ENCODE measurements around the gene CACYBP. TPM values are rescaled to one million over a fixed set of nuclear protein-coding genes. Genes with fewer than 3 reads are reported as not detected.

CACYBP gene
- total RNA-seq, 2 experiments from 2014 or later, result 140 to 146 TPM

- CTCF ChIA-PET, result interaction anchor here (1.0 to 4.5 kb wide), 6 partner anchors 13 to 1286 kb away, joined by 3 to 30 read pairs (median 3); partner anchors contain the start of genes KLHL20 and MRPS14
- peak overlapping the region; percentile 74 for H3K4me3 ChIP-seq (ENCODE audit: low read length)
- DNase-seq, result peak in 3 of 14 experiments; percentile 31 to 40 (median 38)
- H3K27ac Mint-ChIP-seq, result no peak overlapping the region
- H3K36me3 ChIP-seq (ENCODE audit: insufficient read depth, low read length), result peaks cover 13% of the 10 kb centered on the region
- no peaks in the 10 kb centered on the region for H3K9me3 Mint-ChIP-seq
- peaks cover 23% of the 10 kb centered on the region for H3K4me1 ChIP-seq (ENCODE audit: insufficient read depth, low read length)
- H3K36me3 Mint-ChIP-seq (ENCODE audit: low read depth), result peaks cover 27% of the 10 kb centered on the region
- H3K27me3 ChIP-seq (ENCODE audit: control insufficient read depth in 1 of 2, insufficient read depth in 2 of 2, low read length in 2 of 2), result no peaks in the 10 kb centered on the region
- peak overlapping the region; percentile 72 to 81 for H3K27ac ChIP-seq (ENCODE audit: low read depth in 1 of 2, low read length in 2 of 2)
- no peaks in the 10 kb centered on the region for H3K9me3 ChIP-seq (ENCODE audit: control insufficient read depth in 1 of 2, insufficient read depth in 1 of 2, low read length in 2 of 2)
- no peak overlapping the region for H3K4me3 Mint-ChIP-seq
- H3K4me1 Mint-ChIP-seq (ENCODE audit: low read depth), result peaks cover 57% of the 10 kb centered on the region
- no peaks in the 10 kb centered on the region for H3K27me3 Mint-ChIP-seq
- no peak for ATAC-seq (ENCODE audit: poor library complexity)
- intact Hi-C loops (cut with DNase I, micrococcal nuclease), result loop anchor here in 1 of 2 experiments (5.0 to 10.0 kb wide), 3 partner anchors 843 to 1518 kb away; partner anchors contain the start of genes KLHL20 and RABGAP1L
- TF ChIP-seq, protein P1, sequence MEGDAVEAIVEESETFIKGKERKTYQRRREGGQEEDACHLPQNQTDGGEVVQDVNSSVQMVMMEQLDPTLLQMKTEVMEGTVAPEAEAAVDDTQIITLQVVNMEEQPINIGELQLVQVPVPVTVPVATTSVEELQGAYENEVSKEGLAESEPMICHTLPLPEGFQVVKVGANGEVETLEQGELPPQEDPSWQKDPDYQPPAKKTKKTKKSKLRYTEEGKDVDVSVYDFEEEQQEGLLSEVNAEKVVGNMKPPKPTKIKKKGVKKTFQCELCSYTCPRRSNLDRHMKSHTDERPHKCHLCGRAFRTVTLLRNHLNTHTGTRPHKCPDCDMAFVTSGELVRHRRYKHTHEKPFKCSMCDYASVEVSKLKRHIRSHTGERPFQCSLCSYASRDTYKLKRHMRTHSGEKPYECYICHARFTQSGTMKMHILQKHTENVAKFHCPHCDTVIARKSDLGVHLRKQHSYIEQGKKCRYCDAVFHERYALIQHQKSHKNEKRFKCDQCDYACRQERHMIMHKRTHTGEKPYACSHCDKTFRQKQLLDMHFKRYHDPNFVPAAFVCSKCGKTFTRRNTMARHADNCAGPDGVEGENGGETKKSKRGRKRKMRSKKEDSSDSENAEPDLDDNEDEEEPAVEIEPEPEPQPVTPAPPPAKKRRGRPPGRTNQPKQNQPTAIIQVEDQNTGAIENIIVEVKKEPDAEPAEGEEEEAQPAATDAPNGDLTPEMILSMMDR (IDR thresholded peaks at IDR 0.05), result no peak
- POLR2A ChIA-PET, result interaction anchor here (0.6 to 4.9 kb wide), 20 partner anchors 10 to 1524 kb away, joined by 3 to 338 read pairs (median 10); partner anchors contain the start of genes COP1, GAS5, MRPS14 and RC3H1
These were observed 995 bp downstream of the CACYBP start for GRCh38 chr1:175000697-175001187.

DNA sequence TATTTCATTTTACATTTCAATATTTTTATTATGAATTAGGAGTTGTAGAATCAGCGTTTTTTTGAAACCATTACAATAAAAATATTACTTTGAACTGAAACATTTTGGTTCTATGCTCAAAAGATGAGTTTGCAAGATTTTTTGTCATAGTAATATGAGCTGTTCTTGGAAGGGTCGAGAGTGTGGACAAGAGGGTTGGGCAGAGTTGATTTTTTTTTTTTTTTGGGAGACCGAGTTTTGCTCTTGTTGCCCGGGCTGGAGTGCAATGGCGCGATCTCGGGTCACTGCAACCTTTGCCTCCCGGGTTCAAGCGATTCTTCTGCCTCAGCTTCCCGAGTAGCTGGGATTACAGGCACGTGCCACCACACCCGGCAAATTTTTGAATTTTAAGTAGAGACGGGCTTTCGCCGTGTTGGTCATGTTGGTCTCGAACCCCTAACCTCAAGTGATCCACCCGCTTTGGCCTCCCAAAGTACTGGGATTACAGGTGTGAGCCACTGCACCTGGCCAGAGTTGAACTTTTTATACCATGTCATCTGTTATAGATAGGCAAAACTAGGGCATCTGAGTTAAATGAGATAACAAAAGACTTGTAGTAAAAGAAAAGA, 3.3 kb downstream of the CACYBP start:
- Mint-ChIP-seq H3K4me3 (peak overlapping the region; percentile 76), H3K36me3 (ENCODE audit: low read depth) (peaks cover 46% of the 10 kb centered on the region), H3K27me3 (no peaks in the 10 kb centered on the region), H3K27ac (peak overlapping the region; percentile 73), H3K4me1 (ENCODE audit: low read depth) (peaks cover 59% of the 10 kb centered on the region), H3K9me3 (no peaks in the 10 kb centered on the region)
- intact Hi-C loops (cut with DNase I, micrococcal nuclease), result loop anchor here in 1 of 2 experiments (1.0 to 10.0 kb wide), 4 partner anchors 18 to 1521 kb away; partner anchors contain the start of genes KLHL20 and RABGAP1L
- peaks cover 23% of the 10 kb centered on the region for H3K4me1 ChIP-seq (ENCODE audit: insufficient read depth, low read length)
- no peak overlapping the region for H3K27ac ChIP-seq (ENCODE audit: low read depth in 1 of 2, low read length in 2 of 2)
- TF ChIP-seq, protein P1 (IDR thresholded peaks at IDR 0.05), result no peak
- POLR2A ChIA-PET, result interaction anchor here (1.1 to 3.7 kb wide), 3 partner anchors 12 to 37 kb away, joined by 4 to 26 read pairs (median 4); partner anchors contain the start of gene MRPS14
- H3K36me3 ChIP-seq (ENCODE audit: insufficient read depth, low read length), result peaks cover 36% of the 10 kb centered on the region
- H3K27me3 ChIP-seq (ENCODE audit: control insufficient read depth in 1 of 2, insufficient read depth in 2 of 2, low read length in 2 of 2), result no peaks in the 10 kb centered on the region
- no peak for ATAC-seq (ENCODE audit: poor library complexity)
- no peaks in the 10 kb centered on the region for H3K9me3 ChIP-seq (ENCODE audit: control insufficient read depth in 1 of 2, insufficient read depth in 1 of 2, low read length in 2 of 2)
- CTCF ChIA-PET, result no interaction called here
- no peak overlapping the region for H3K4me3 ChIP-seq (ENCODE audit: low read length)
- DNase-seq, result no peak

- H3K27me3 Mint-ChIP-seq, result no peaks in the 10 kb centered on the region
- H3K9me3 Mint-ChIP-seq, result no peaks in the 10 kb centered on the region
- H3K27me3 ChIP-seq (ENCODE audit: control insufficient read depth in 1 of 2, insufficient read depth in 2 of 2, low read length in 2 of 2), result no peaks in the 10 kb centered on the region
- H3K4me1 ChIP-seq (ENCODE audit: insufficient read depth, low read length), result peaks cover 20% of the 10 kb centered on the region
- intact Hi-C loops (cut with DNase I, micrococcal nuclease), result loop anchor here in 1 of 2 experiments (5.0 to 10.0 kb wide), 3 partner anchors 846 to 1521 kb away; partner anchors contain the start of genes KLHL20 and RABGAP1L
- peaks cover 41% of the 10 kb centered on the region for H3K36me3 ChIP-seq (ENCODE audit: insufficient read depth, low read length)
- H3K36me3 Mint-ChIP-seq (ENCODE audit: low read depth), result peaks cover 51% of the 10 kb centered on the region
- POLR2A ChIA-PET, result interaction anchor here (1.5 to 3.7 kb wide), 2 partner anchors 12 to 20 kb away, joined by 4 to 26 read pairs; partner anchors contain the start of gene MRPS14
- peak overlapping the region; percentile 76 for H3K4me3 Mint-ChIP-seq
- no peak for DNase-seq
- no peak for ATAC-seq (ENCODE audit: poor library complexity)
- CTCF ChIA-PET, result no interaction called here
- no peaks in the 10 kb centered on the region for H3K9me3 ChIP-seq (ENCODE audit: control insufficient read depth in 1 of 2, insufficient read depth in 1 of 2, low read length in 2 of 2)
- H3K4me1 Mint-ChIP-seq (ENCODE audit: low read depth), result peaks cover 62% of the 10 kb centered on the region
- H3K27ac Mint-ChIP-seq, result peak overlapping the region; percentile 73
- no peak overlapping the region for H3K27ac ChIP-seq (ENCODE audit: low read depth in 1 of 2, low read length in 2 of 2)
- no peak overlapping the region for H3K4me3 ChIP-seq (ENCODE audit: low read length)
- TF ChIP-seq, protein P1 (IDR thresholded peaks at IDR 0.05), result no peak
These were observed 3.8 kb downstream of the CACYBP start for GRCh38 chr1:175003521-175003920.

Measured in CD4-positive, alpha-beta T cell (primary cell).